Measurements from ENCODE around the gene ATR. TPM values are rescaled to one million over a fixed set of nuclear protein-coding genes. Genes with fewer than 3 reads are reported as not detected.

ATR gene
- total and polyA plus RNA-seq, 2 of the 4 experiments (the other 2 are of a cell fraction): 9.5 to 28.0 TPM

GRCh38 chr3:142459929-142460328 is 118.6 kb downstream of the ATR start:
- Histone ChIP-seq H2AK9ac (replicated peaks; ENCODE audit: low read depth, low read length, poor library complexity) (no peak overlapping the region), H2AK5ac (ENCODE audit: low read depth, low read length) (no peak overlapping the region), H3K9me3 (ENCODE audit: control insufficient read depth, insufficient read depth, low read length) (no peaks in the 10 kb centered on the region), H2BK20ac (ENCODE audit: low read depth, low read length) (no peak overlapping the region), H4K8ac (ENCODE audit: low read depth in 2 of 2, low read length in 2 of 2) (no peak overlapping the region), H3K56ac (ENCODE audit: extremely low read depth, insufficient read depth, low read length) (no peak overlapping the region), H3K14ac (replicated peaks; ENCODE audit: low read depth, low read length) (no peak overlapping the region), H3K18ac (ENCODE audit: low read depth, low read length) (no peak overlapping the region), H3K36me3 (ENCODE audit: control insufficient read depth, insufficient read depth, low read length) (no peaks in the 10 kb centered on the region), H2AFZ (replicated peaks; ENCODE audit: low read length, poor library complexity) (no peak overlapping the region), H4K20me1 (ENCODE audit: insufficient read depth, low read length) (no peaks in the 10 kb centered on the region), H3K4me3 (ENCODE audit: insufficient read depth, low read depth, low read length) (no peak overlapping the region), H3K4me2 (ENCODE audit: low read depth, low read length) (no peak overlapping the region), H3K23ac (ENCODE audit: low read depth, low read length) (no peak overlapping the region), H3K27ac (ENCODE audit: insufficient read depth, low read length) (no peak overlapping the region), H3K9ac (ENCODE audit: low read depth, low read length) (no peak overlapping the region), H4K5ac (ENCODE audit: low read depth, low read length) (no peak overlapping the region), H3K79me1 (ENCODE audit: low read depth in 1 of 2, low read length in 2 of 2) (no peaks in the 10 kb centered on the region), H3K9me1 (ENCODE audit: insufficient read depth, low read length) (no peaks in the 10 kb centered on the region), H2BK120ac (ENCODE audit: low read depth, low read length) (no peak overlapping the region), H3K27me3 (ENCODE audit: control insufficient read depth, insufficient read depth, low read length) (no peaks in the 10 kb centered on the region), H3K4me1 (ENCODE audit: control insufficient read depth, insufficient read depth, low read length) (no peaks in the 10 kb centered on the region), H2BK5ac (ENCODE audit: low read depth, low read length, poor library complexity, severe bottlenecking) (no peak overlapping the region), H3K4ac (ENCODE audit: low read depth, low read length) (no peak overlapping the region), H2BK15ac (ENCODE audit: low read depth, low read length) (no peak overlapping the region), H4K91ac (ENCODE audit: insufficient read depth, low read depth, low read length) (no peak overlapping the region)
- no peak for ATAC-seq (ENCODE audit: low read depth)
- in situ Hi-C loops (cut with MboI; ENCODE audit: low sequenced_read_pairs): no loop called here
- no TSS peak for BruUV-seq (replicated peaks)
- POLR2A ChIA-PET (ENCODE audit: unreplicated experiment): no interaction called here
- DNase-seq: no peak
- TF ChIP-seq MAZ (IDR thresholded peaks at IDR 0.05; ENCODE audit: borderline replicate concordance, low read depth, low read length) (no peak), MAFK (IDR thresholded peaks at IDR 0.05; ENCODE audit: low read depth, low read length) (no peak), POLR2A (IDR thresholded peaks at IDR 0.05; ENCODE audit: low read depth, low read length) (no peak)
- TF ChIP-seq, protein P1, sequence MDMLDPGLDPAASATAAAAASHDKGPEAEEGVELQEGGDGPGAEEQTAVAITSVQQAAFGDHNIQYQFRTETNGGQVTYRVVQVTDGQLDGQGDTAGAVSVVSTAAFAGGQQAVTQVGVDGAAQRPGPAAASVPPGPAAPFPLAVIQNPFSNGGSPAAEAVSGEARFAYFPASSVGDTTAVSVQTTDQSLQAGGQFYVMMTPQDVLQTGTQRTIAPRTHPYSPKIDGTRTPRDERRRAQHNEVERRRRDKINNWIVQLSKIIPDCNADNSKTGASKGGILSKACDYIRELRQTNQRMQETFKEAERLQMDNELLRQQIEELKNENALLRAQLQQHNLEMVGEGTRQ (IDR thresholded peaks at IDR 0.05; ENCODE audit: low read depth, low read length): no peak
- CTCF ChIA-PET: no interaction called here
- intact Hi-C loops (cut with micrococcal nuclease): no loop called here
- dilution Hi-C loops (cut with HindIII; ENCODE audit: low sequenced_read_pairs, unreplicated experiment): no loop called here
- WGBS, 2 experiments (ENCODE audit: extremely low coverage in 2 of 2, insufficient read length in 1 of 2): no CpG with 5 or more reads among the region's 2 CpGs
